NCI-H1436 treated with DMSO at 0.1 percent for 48 hours (cell line): ENCODE results near the gene RAC2.

Experiments
- DNase-seq: peaks from one replicate; lab custom pipeline; 2025; lab: John Stamatoyannopoulos, UW

Gene RAC2

DNA sequence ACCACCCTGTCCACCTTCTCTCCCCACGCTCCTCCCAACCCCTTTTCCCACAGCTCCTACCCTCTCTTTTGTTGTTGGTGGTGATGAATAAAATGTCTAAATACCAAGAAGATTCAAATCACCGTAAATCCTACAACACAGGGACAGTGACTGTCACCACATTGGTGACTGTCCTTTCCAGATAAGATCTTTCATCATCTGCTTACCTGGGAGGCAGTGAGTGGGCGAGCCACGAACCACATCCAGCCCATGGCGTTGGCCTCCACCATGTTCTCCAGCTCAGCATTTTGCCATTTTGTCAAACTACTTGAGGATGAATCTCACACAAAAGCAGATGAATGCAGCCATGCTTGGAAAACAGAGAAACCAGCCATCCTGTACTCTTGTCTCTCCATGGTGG is 31.6 kb upstream of the RAC2 start:
- DNase-seq = no peak

DNA sequence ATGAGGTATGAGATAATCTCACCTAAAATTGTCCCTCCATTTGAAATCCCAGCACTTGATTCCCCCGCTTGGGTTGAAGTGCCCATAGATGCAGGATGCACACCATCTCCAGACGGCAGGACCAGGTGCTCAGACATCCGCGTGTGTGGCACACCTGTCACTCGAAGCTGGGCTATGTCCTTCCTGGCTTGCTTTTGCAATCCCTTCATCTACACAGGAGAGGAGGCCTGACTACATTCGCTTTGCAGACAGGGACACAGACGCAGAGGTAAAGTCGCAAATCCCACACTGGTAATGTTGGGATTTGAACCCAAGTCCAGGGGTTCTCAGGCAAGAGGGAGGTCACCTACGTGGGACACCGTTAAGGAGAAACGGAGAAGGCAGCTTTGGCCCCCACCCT is 31.1 kb upstream of the RAC2 start:
- no peak for DNase-seq

DNA sequence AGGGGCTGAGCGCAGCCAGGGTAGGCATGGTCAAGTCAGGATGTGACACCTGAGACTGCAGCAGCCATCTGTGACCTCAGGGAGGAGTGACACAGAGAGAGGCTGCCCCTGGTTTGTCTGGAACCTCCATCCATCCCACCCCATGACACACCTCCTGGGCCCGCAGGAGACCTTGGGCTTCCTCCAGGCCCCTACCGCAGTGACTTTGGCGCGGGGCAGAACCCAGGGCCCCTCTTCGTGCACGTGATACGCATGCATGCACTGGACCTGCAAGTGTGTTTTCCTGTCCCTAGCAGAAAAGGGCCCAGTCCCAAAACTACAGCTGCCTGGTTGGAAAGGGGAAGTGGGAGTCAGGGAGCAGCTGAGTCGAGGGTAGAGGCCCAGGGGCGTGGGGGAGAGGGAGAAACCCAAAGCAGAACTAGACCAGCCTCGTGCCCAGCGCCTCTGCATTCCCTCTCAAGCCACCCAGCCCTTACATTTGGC is 30.4 kb upstream of the RAC2 start:
- DNase-seq = no peak

DNA sequence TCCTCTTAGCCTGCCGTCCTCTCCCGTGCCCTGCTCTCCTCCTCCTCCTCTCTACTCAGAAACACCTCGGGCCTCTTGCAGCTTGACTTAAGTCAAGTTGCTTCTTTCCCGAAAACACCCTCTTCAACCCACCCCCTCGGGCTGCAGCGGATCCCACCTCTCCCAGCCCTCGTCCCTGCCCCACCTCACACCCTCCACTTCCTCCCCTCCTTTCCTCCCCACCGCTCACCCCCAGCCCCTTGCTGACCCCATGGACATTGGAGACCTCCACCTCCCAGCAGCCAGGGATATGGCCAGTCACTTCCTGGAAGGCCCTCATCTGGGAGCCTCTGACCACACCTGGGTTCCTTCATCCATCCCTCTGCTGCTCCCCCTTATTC is 29.8 kb upstream of the RAC2 start:
- no peak for DNase-seq

DNA sequence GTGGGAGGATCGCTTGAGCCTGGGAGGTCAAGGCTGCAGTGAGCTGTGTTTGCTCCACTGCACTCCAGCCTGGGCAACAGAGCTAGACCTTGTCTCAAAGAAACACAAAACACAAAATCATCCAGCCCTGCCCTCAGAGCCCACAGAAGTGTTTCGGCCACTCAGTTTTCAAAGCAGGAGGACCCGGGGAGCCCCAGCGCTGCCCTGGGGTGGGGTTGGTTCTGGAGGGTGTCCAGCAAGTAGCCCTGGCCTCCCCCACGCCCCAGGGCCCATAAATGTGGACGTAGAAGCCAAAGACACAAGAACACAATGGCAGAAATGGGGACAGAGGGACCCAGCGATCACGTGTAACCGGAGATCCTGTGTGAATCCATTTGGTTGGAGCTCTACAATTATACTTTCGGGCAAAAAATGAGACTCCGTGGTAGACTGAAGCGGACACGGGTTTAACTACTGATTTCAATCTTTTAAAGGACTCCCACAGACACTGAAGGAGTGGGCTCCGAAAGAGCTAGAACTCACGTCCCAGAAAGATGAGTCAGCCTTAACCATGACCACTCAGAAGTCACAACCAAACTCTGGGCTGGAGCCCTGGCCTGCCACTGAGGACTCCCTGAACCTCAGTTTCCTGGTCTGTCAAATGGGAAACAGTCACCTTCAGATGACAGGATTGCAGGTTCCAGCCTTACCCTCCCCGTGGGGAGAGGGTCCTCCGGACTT is 29.2 kb upstream of the RAC2 start:
- DNase-seq = no peak

DNA sequence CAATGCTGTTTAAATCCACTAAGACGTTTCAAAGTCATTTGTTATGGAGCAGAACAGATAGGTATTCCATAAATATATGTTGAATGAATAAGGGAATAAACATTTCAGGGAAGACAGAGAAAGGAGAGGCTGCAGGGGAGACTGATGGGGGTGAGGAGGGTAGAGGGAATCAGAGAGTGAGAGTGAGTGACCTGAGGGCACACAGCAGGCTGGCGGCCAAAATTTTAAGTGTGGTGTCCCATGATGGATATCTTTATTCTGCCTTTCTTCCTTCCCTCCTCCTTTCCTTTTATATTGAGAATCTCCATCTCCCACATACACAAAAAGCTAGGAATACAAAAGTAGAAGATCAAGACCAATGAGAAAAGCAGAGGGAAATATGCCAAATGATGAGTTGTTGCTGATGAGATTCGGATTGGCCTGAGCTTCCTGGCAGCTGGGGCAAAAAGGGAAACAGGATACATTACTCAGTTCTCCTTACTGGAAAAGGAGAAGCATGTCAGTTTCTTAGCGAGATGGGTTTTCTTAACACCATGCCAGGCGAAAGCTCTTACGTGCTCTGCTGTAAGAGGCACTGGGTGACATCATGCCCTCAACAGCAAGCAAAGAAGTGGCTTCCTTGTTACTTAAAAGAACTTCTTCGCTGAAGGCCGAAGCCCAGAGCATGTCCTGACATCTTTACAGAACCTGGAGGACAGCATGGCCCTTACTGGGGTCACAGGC is 27.0 kb upstream of the RAC2 start:
- DNase-seq = no peak

DNA sequence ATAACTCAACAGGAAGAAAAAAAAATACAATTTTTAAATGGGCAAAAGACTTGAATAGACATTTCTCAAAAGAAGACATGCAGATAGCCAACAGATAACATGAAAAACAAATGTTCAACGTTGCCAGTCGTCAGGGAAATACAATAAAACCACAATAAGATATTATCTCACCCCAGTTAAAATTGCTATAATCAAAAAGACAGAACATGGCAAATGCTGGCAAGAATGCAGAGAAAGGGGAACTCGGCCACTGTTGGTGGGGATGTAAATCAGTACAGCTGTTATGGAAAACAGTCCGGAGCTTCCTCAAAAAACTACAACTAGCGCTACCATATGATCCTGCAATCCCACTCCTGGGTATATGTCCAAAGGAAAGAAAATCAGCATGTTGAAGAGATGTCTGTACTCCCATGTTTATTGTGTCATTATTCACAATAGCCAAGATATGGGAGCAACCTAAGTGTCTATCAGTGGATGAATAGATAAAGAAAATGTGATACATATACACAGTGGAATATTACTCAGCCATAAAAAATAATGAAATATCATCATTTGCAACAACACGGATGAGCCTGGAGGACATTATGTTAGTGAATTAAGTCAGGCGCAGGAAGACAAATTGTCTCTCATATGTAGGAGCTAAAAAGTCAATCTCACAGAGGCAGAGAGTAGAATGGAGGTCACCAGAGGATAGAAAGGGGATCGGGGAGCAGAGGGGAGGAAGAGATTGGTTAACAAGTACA is 26.0 kb upstream of the RAC2 start:
- no peak for DNase-seq

DNA sequence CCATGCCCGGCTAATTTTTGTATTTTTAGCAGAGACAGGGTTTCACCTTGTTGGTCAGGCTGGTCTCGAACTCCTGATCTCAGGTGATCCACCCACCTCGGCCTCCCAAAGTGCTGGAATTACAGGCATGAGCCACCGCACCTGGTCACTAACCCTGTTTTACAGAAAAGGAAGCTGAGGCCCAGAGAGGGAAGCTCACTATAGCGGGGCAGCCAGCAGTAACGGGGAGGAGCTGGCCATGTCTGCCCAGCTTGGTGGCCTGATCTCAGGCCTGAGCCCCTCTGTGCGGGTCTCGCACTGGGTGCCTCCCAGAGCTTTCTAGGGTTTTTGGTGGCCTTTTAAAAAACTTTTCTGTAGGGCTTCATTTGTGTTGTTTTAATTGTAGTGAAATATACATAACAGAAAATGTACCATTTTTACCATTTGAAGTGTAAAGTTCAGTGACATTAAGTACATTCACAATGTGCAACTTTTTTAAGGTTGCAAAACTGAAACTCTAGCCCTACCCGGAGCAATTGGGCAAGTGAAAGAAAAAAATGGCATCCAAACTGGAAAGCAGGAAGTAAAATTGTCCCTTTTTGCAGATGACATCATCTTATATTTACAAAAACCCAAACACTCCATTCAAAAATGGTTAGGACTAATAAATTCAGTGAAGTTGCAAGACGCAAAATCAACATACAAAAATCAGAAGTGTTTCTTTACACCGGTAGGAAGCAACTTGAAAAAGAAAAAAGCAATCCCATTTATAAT is 23.8 kb upstream of the RAC2 start:
- DNase-seq = no peak

DNA sequence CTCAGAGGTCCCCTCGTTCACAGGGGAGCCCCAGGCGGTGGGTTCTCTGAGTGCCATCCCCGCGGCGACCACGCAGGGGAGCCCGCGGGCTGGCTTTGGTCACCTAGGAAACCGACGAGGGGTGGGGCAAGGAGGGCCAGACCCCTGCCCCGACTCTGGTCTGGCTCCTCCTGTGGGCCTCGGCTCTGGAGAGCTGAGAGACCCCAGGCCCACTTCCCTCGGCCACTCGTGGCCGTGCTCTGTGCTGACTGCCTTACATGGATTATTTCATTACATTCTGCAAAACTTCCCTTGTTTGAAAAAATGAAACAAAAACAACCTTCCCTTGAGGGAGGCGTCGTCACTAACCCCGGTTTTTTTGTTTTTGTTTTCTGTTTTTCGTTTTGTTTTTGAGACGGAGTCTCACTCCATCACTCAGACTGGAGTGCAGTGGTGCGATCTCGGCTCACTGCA is 23.1 kb upstream of the RAC2 start:
- DNase-seq = no peak

DNA sequence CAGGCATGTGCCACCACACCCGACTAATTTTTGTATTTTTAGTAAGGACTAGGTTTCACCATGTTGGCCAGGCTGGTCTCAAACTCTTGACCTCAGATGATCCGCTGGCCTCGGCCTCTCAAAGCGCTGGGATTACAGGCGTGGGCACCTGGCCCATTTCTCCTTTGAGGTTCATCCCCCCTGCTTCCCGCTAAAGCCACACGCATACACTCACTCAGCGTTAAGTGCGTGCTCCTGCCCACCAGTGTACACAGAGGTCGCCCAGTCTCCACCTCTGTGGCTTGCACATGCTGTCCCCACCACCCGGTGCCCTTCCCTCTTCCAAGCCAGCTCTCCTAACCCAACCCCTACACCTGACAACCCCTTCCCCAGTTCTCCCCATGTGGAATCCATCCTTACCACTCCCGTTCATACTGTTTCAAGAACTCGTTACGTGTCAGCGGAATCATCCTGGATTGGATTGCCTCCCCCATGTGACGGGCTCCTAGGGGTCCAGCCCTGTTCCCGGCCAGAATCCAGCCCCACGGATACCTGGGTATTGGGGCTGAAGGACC is 22.6 kb upstream of the RAC2 start:
- no peak for DNase-seq

DNA sequence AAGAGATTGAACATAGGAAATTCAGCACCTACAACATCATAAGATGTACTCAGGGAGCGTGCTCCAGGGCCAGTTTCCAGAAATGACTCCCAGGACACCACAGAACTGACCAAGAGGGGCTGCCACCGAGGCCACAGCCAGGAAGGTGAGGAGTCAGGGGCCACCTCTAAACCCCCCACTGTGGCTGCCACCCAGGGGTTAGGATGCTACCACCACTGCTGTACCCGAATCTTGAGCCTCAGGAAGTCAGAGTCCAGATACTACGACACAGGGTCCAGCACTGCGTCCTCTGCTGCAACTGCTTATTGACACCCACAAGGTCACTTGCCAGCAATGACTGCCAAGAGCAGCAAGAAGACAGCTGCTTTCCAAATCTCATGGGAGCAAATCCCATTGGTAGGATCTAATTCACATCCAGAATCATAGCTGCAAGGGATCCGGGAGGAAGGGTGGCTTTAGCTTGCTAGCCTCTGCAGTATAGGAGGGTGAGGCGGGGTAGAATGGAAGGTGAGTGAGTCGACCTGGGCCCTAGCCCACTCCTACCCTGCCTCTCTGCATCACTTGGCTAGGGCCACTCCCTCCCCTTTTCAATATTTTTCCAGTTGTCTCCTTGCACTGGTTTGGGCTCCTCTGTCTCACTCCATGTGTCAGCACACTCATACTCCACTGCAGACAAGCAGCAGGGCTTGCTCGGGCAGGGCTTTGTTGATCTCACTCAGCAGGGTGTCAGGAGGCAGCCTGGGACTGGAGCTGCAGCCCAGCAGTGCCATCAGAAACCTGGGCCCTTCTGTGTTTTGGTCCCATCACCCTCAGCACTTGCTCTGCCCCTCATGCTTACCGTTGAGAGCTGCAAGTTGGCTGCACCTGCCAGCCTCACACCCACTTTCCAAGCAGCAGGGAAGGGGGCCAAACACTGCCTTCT is 20.2 kb upstream of the RAC2 start:
- DNase-seq = no peak

DNA sequence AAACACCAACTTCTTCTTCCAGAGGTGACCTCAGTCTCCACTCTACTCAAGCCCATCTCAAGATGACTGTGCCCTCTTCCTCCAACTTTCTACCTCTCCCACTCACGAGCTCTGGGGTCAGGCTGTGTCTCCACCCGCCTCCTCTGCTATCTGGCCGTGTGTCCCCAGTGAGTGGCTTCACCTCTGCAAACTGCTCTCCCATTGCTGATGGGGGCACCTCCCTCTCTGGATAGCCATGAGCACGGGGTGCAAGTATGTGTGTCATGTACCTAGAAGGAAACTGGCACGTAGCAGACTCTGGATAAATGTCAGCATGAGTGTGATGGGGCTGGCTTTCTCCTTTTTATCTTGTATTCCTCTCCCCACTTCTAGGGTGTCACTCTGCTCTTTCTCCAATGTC is 18.3 kb upstream of the RAC2 start:
- no peak for DNase-seq

DNA sequence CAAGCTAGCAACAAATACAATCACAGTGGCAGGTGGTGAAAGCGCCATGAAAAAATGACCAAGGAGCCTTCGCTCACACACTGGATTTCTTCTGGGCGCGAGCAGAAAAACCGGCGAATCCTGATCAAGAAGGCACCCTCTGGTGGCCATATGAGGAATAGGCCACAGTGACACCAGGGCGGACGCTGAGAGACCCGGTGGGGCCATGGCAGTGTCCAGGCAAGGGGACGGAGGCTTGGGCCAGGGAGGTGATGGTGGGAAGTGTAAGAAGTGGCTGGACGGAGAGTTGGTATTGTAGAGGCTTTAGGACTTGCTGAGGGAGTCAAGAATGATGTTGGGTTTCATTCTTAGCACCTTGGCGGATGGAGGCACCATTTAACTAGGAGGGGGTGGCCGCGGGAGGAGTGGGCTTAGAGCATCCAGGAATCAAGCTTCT is 16.9 kb upstream of the RAC2 start:
- DNase-seq = no peak

DNA sequence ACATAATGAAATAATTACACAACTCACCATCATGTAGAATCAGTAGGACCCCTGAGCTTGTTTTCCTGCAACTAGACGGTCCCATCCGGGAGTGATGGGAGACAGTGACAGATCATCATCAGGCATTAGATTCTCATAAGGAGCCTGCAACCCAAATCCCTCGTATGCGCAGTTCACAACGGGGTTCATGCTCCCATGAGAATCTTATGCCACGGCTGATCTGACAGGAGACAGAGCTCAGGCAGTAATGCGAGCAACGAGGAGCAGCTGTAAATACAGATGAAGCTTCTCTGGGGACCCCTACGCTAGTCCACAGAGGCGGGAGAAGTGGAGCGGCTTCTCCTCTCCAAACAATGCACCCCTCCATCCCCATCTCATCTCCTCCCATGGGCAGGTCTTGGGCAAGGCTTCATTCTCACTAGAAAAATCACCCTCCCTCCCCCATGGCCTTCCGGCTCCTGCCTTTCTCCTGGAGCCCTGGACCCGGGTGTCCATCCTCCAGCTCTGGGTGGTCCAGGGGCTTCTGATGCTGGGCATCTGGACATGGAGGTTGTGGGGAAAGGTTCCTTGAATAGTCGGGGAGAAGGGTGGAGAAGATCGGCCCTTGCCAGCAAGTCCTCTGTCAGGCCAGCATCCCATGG is 16.2 kb upstream of the RAC2 start:
- no peak for DNase-seq

DNA sequence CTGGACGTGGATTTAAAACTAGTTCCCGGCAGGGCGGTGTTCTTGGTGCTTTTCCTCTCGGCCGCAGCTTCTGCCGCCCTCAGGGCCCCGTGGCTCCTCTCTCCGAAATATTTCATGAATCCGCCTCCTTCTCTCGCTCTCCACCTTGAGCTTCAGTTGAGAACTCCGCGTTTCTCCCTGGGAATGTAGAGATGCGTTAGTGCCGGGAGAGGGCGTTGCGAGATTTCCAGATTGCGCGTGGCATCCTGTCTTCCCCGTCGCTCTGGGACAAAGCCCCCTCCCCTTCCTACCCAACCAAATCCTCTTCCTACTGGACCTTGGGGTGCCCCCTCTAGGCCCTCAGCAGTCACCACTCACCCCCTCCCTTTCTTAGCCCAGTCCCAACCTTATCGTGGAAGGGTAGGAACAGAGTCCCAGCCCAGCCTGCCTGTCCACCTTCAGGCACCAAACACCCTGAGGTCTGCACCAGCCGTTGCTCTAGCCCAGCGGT is 15.5 kb upstream of the RAC2 start:
- no peak for DNase-seq

DNA sequence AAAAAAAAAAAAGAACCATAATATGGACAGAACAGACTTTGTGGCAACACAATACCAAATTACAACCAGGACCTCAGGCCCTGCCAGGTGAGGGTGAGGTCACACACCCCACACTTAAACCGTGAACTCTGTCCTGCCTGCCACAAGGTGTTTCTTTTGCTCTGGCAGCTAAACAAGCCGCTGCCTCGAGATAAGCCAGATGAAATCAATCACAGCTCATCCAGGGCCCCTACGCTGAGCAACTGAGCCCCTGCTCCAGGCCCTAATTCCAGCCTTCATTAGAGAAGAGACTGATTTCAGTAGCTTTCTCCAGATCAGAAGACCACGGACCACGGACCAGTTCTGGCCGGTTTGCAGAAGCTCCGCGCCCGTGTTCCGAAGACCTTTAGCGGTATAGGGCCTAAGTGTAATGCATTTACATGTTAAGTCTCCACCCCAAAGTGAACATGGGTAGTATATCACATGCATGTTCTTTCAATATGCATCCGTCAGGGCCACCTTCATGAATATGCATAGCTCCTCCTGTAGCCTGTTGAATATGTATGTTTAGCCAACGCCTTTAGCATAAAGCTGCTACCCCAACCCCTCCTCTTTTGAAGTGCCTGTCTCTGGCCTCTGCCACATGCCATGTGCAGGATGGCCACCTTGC is 14.8 kb upstream of the RAC2 start:
- DNase-seq = no peak

DNA sequence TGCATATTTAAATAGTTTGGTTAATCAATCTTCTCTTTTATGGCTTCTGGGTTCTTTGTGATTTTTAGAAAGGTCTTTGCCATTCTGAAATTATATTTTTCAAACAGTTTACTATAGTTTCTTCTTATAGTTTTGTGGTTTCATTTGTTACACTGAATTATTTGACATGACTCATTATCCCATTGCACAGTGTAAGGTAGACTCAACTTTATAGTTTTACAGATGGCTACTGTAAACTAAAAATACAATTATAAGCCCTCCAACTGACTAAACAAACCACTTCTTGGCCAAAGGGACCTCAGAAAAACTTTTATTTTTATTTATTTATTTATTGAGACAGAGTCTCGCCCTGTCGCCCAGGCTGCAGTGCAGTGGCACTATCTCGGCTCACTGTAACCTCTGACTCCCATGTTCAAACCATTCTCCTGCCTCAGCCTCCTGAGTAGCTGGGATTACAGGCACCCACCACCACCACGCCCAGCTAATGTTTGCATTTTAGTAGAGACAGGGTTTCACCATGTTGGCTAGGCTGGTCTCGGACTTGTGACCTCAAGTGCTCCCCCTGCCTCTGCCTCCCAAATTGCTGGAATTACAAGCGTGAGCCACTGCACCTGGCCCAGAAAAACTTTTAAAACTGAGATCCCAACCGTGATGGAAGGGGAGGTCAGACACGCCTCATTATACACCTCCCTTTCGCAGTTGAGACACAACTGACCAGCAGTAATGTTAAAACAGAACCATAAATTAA is 14.1 kb upstream of the RAC2 start:
- no peak for DNase-seq

DNA sequence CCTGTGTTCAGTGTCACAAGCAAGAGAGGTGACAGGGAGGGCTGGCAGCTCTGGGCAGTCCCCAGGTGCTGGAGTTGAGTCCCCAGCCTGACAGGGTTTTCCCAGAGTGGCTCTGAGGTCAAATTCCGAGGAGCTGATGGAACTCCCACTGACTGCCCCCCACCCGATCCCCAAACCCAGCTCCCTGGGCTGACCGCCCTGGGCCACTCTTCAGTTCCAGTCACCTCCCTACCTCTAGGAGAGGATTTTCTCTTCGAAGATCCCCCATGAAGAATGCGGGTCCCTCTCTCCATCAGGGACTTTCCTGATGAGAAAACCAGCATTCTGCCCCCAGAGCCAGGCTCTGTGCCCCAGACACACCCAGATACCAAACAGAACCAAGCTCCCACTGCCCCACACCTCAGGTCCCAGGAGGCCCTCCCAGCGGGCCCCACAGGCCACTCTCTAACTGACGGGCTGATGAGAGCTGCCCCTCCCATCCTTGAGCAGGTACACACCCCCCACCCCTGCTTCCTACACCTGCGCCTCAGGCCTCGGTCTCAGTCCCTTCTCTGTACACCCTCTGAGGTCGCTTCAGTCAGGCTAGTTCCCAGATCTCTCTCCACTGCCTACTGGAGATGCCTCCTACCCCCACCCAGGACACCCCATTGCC is 12.1 kb upstream of the RAC2 start:
- no peak for DNase-seq
